ENCODE results near the gene IRGC.

Gene IRGC

GRCh38 chr19:43690890-43691289 is 25.0 kb upstream of the IRGC start:
- no peak for DNase-seq

GRCh38 chr19:43691755-43692154 is 24.1 kb upstream of the IRGC start:
- no peak for DNase-seq

GRCh38 chr19:43692385-43692784 is 23.5 kb upstream of the IRGC start:
- no peak for DNase-seq

- no peak for DNase-seq
Measured at GRCh38 chr19:43692877-43693276, 23.0 kb upstream of the IRGC start.

GRCh38 chr19:43694553-43694952 is 21.3 kb upstream of the IRGC start:
- DNase-seq = no peak

- DNase-seq = no peak
Measured at GRCh38 chr19:43695985-43696704, 19.7 kb upstream of the IRGC start.

GRCh38 chr19:43697295-43697694 is 18.6 kb upstream of the IRGC start:
- DNase-seq = no peak

- peak in 30 of 51 donors; percentile 3 to 55 (median 40) for DNase-seq
Measured at GRCh38 chr19:43699506-43700394, 16.1 kb upstream of the IRGC start.

GRCh38 chr19:43700395-43701000 is 15.4 kb upstream of the IRGC start:
- DNase-seq = peak in 36 of 51 donors; percentile 3 to 57 (median 26)

- DNase-seq = no peak
Measured at GRCh38 chr19:43704002-43704705, 11.7 kb upstream of the IRGC start.

GRCh38 chr19:43705729-43706128 is 10.1 kb upstream of the IRGC start:
- no peak for DNase-seq

- no peak for DNase-seq
Measured at GRCh38 chr19:43707158-43707712, 8.6 kb upstream of the IRGC start.

GRCh38 chr19:43708716-43709115 is 7.2 kb upstream of the IRGC start:
- DNase-seq = no peak

- DNase-seq = no peak
Measured at GRCh38 chr19:43711751-43712355, 4.0 kb upstream of the IRGC start.

GRCh38 chr19:43713208-43713607 is 2.7 kb upstream of the IRGC start:
- DNase-seq = no peak

- no peak for DNase-seq
Measured at GRCh38 chr19:43718627-43719377, 2.9 kb downstream of the IRGC start.

GRCh38 chr19:43719378-43719868 is 3.5 kb downstream of the IRGC start:
- DNase-seq = no peak

GRCh38 chr19:43719918-43720317 is 4.0 kb downstream of the IRGC start:
- no peak for DNase-seq

GRCh38 chr19:43720936-43721335 is 5.1 kb downstream of the IRGC start:
- DNase-seq = no peak

GRCh38 chr19:43721469-43722048 is 5.7 kb downstream of the IRGC start:
- DNase-seq = no peak

Measured in hypothalamus (tissue), 51 donors.